Measurements from ENCODE around the gene NANS. TPM values are rescaled to one million over a fixed set of nuclear protein-coding genes. Genes with fewer than 3 reads are reported as not detected.

Gene NANS
- polyA plus RNA-seq, 3 donors: 41.3 to 109 (median 95.9) TPM

DNA sequence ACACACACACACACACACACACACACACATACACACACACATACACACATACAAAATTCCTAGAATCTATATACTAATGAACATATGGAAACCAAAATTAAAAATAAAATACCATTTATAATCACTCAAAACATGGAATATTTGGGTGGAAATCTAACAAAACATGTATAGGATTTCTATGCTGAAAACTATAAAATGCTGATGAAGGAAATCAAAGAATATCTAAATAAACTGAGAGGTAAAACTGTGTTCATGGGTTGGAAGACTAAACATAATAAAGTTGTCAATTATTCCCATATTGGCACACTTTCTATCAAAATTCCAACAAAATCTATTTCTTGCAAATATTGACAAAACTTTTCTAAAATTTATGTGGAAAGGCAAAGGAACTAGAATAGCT is 25.4 kb upstream of the NANS start:
- Histone ChIP-seq H3K36me3 (replicated peaks in 1 of 2; ENCODE audit: control insufficient read depth in 1 of 2, insufficient read depth in 2 of 2, low read length in 2 of 2) (peaks cover 0 to 5% of the 10 kb centered on the region in 2 donors), H3K4me3 (replicated peaks in 1 of 3; ENCODE audit: low read depth in 2 of 3, low read length in 3 of 3) (no peak overlapping the region), H3K79me2 (ENCODE audit: insufficient read depth, low read length) (no peaks in the 10 kb centered on the region), H3K27ac (ENCODE audit: low read depth in 1 of 2, low read length in 2 of 2) (no peak overlapping the region), H4K20me1 (ENCODE audit: insufficient read depth, low read length) (no peaks in the 10 kb centered on the region), H3K4me2 (replicated peaks; ENCODE audit: extremely low read depth, low read length, poor library complexity, severe bottlenecking) (no peak overlapping the region), H3K4me1 (ENCODE audit: control insufficient read depth in 1 of 2, insufficient read depth in 2 of 2, low read length in 2 of 2) (peaks cover 3 to 4% of the 10 kb centered on the region in 2 donors), H3K9ac (ENCODE audit: insufficient read depth, low read length, poor library complexity, severe bottlenecking) (no peak overlapping the region), H3K27me3 (ENCODE audit: control insufficient read depth in 2 of 2, insufficient read depth in 2 of 2, low read length in 2 of 2) (no peaks in the 10 kb centered on the region), H2AFZ (ENCODE audit: insufficient read depth, low read depth, low read length, poor library complexity, severe bottlenecking) (no peak overlapping the region), H3K9me3 (replicated peaks in 1 of 2; ENCODE audit: control insufficient read depth in 1 of 2, insufficient read depth in 1 of 2, low read length in 2 of 2) (no peaks in the 10 kb centered on the region)
- Mint-ChIP-seq H3K36me3 (peaks cover 8% of the 10 kb centered on the region in 2 donors), H3K27me3 (ENCODE audit: low read depth in 3 of 3) (peaks cover 2% of the 10 kb centered on the region in 3 donors), H3K9me3 (no peaks in the 10 kb centered on the region), H3K27ac (no peak overlapping the region), H3K4me3 (no peak overlapping the region), H3K4me1 (peaks cover 6% of the 10 kb centered on the region)
- TF ChIP-seq, protein P1, sequence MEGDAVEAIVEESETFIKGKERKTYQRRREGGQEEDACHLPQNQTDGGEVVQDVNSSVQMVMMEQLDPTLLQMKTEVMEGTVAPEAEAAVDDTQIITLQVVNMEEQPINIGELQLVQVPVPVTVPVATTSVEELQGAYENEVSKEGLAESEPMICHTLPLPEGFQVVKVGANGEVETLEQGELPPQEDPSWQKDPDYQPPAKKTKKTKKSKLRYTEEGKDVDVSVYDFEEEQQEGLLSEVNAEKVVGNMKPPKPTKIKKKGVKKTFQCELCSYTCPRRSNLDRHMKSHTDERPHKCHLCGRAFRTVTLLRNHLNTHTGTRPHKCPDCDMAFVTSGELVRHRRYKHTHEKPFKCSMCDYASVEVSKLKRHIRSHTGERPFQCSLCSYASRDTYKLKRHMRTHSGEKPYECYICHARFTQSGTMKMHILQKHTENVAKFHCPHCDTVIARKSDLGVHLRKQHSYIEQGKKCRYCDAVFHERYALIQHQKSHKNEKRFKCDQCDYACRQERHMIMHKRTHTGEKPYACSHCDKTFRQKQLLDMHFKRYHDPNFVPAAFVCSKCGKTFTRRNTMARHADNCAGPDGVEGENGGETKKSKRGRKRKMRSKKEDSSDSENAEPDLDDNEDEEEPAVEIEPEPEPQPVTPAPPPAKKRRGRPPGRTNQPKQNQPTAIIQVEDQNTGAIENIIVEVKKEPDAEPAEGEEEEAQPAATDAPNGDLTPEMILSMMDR (IDR thresholded peaks at IDR 0.05): no peak
- no peak for DNase-seq
- intact Hi-C loops (cut with micrococcal nuclease): loop anchor here (5.0 to 10.0 kb wide), 4 partner anchors 39 to 316 kb away; partner anchors contain the start of gene TRMO (in 2 of the 2)

DNA sequence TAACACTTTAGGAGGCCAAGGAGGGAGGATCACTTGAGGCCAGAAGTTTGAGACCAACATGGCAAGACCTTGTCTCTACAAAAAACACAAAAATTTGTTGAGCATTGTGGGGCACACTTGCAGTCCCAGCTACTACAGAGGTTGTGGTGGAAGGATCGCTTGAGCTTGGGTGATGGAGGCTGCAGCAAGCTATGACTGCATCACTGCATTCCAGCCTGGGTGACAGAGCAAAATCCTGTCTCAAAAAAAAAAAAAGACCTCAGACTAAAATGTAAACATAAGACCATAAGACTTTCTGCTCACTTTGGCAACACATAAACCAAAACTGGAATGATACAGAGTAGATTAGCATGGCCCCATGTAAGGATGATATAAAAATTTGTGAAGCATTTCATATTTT is 24.6 kb upstream of the NANS start:
- no peaks in the 10 kb centered on the region for H3K79me2 ChIP-seq (ENCODE audit: insufficient read depth, low read length)
- no peak overlapping the region for H3K27ac ChIP-seq (ENCODE audit: low read depth in 1 of 2, low read length in 2 of 2)
- H3K9me3 ChIP-seq (replicated peaks in 1 of 2; ENCODE audit: control insufficient read depth in 1 of 2, insufficient read depth in 1 of 2, low read length in 2 of 2): no peaks in the 10 kb centered on the region
- intact Hi-C loops (cut with micrococcal nuclease): loop anchor here (5.0 to 10.0 kb wide), 4 partner anchors 40 to 317 kb away; partner anchors contain the start of gene TRMO (in 2 of the 2)
- no peak overlapping the region for H3K4me2 ChIP-seq (replicated peaks; ENCODE audit: extremely low read depth, low read length, poor library complexity, severe bottlenecking)
- Mint-ChIP-seq H3K27ac (no peak overlapping the region), H3K9me3 (no peaks in the 10 kb centered on the region), H3K4me1 (peaks cover 6% of the 10 kb centered on the region), H3K4me3 (no peak overlapping the region), H3K36me3 (peaks cover under 1 to 5% of the 10 kb centered on the region in 2 donors), H3K27me3 (ENCODE audit: low read depth in 3 of 3) (peaks cover 2% of the 10 kb centered on the region in 3 donors)
- H2AFZ ChIP-seq (ENCODE audit: insufficient read depth, low read depth, low read length, poor library complexity, severe bottlenecking): no peak overlapping the region
- no peak overlapping the region for H3K9ac ChIP-seq (ENCODE audit: insufficient read depth, low read length, poor library complexity, severe bottlenecking)
- no peaks in the 10 kb centered on the region for H3K36me3 ChIP-seq (replicated peaks in 1 of 2; ENCODE audit: control insufficient read depth in 1 of 2, insufficient read depth in 2 of 2, low read length in 2 of 2)
- H4K20me1 ChIP-seq (ENCODE audit: insufficient read depth, low read length): no peaks in the 10 kb centered on the region
- DNase-seq: no peak
- no peaks in the 10 kb centered on the region for H3K27me3 ChIP-seq (ENCODE audit: control insufficient read depth in 2 of 2, insufficient read depth in 2 of 2, low read length in 2 of 2)
- no CpG with 5 or more reads among the region's 1 CpG for WGBS (ENCODE audit: insufficient coverage)
- H3K4me1 ChIP-seq (ENCODE audit: control insufficient read depth in 1 of 2, insufficient read depth in 2 of 2, low read length in 2 of 2): peaks cover 3 to 4% of the 10 kb centered on the region in 2 donors
- TF ChIP-seq, protein P1 (IDR thresholded peaks at IDR 0.05): no peak
- no peak overlapping the region for H3K4me3 ChIP-seq (replicated peaks in 1 of 3; ENCODE audit: low read depth in 2 of 3, low read length in 3 of 3)

All from CD14-positive monocyte (primary cell).